ENCODE data around the gene ARAP2.

DNA sequence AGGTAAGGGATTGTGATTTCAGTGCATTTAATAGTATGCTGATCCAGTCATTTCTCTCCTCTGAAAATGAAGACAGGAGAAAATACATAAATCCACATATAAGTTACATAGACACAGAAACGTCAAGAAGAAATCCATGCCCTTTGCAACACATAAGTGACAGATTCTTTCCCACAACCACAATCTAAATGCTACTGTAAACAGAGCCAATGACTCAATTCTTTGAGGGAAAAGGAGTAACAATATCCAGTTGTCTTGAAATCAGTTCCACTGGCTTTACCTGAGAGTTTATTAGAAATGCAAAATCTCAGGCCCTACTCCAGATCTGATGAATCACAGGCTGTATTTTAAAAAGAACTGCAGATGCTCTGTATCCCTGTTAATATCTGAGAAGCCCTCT, 66.4 kb downstream of the ARAP2 start:
- TF ChIP-seq, protein P1, sequence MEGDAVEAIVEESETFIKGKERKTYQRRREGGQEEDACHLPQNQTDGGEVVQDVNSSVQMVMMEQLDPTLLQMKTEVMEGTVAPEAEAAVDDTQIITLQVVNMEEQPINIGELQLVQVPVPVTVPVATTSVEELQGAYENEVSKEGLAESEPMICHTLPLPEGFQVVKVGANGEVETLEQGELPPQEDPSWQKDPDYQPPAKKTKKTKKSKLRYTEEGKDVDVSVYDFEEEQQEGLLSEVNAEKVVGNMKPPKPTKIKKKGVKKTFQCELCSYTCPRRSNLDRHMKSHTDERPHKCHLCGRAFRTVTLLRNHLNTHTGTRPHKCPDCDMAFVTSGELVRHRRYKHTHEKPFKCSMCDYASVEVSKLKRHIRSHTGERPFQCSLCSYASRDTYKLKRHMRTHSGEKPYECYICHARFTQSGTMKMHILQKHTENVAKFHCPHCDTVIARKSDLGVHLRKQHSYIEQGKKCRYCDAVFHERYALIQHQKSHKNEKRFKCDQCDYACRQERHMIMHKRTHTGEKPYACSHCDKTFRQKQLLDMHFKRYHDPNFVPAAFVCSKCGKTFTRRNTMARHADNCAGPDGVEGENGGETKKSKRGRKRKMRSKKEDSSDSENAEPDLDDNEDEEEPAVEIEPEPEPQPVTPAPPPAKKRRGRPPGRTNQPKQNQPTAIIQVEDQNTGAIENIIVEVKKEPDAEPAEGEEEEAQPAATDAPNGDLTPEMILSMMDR (IDR thresholded peaks at IDR 0.05): no peak
- TF ChIP-seq POLR2A (IDR thresholded peaks at IDR 0.05) (no peak), POLR2AphosphoS5 (IDR thresholded peaks at IDR 0.05) (no peak)
